A549 (cell line): ENCODE data around the gene MAD2L1BP.

Source experiments
- CTCF ChIP-seq: fragments of >200 bp; sonication (Bioruptor Twin); formaldehyde crosslinking; IDR thresholded peaks from 3 replicates; pipeline ENCODE4 v1.5.1; 2016
- EP300 ChIP-seq, 2 experiments: fragments of >200 bp; sonication (Bioruptor Twin); formaldehyde crosslinking; IDR thresholded peaks; 2 replicates in 1 of 2; 3 replicates in 1 of 2; pipeline ENCODE4 v1.6.1; 2016 to 2017
- HMGXB4 ChIP-seq: fragments of 250-450 bp; sonication (Bioruptor Pico); IDR thresholded peaks from 2 replicates; pipeline ENCODE4 v1.5.0; 2021; ENCODE audit warnings: mild to moderate bottlenecking, moderate library complexity, borderline replicate concordance
- JUN ChIP-seq, 2 experiments: fragments of >200 bp; sonication (Bioruptor Twin); formaldehyde crosslinking; IDR thresholded peaks; 2 replicates in 1 of 2; 3 replicates in 1 of 2; pipeline ENCODE4 v1.6.1; 2016 to 2017
- MAFK ChIP-seq: fragments of 450-650 bp; IDR thresholded peaks from 2 replicates; pipeline ENCODE4 v1.6.1; 2014; ENCODE audit not compliant: partially characterized antibody
- NR3C1 ChIP-seq: fragments of >200 bp; sonication (Bioruptor Twin); formaldehyde crosslinking; IDR thresholded peaks from 3 replicates; pipeline ENCODE4 v1.6.1; 2017
- POLR2A ChIP-seq: IDR thresholded peaks from 2 replicates; pipeline ENCODE4 v1.6.1; 2012; ENCODE audit warnings: mild to moderate bottlenecking, low read length
- REST ChIP-seq: fragments of 200-600 bp; sonication (generic); IDR thresholded peaks from 2 replicates; pipeline ENCODE4 v1.6.1; 2016; ENCODE audit warnings: antibody characterized with exemption, mild to moderate bottlenecking, moderate library complexity
- RFX5 ChIP-seq: fragments of 450-650 bp; IDR thresholded peaks from 2 replicates; pipeline ENCODE4 v1.7.1; 2014; ENCODE audit warnings: antibody characterized with exemption, mild to moderate bottlenecking, moderate library complexity
- ZNF302 ChIP-seq: fragments of 250-450 bp; sonication (Bioruptor Pico); IDR thresholded peaks from 2 replicates; pipeline ENCODE4 v1.9.0; 2021; ENCODE audit warnings: inconsistent platforms, mild to moderate bottlenecking, moderate library complexity

- no peak for TF ChIP-seq CTCF
- no peak for TF ChIP-seq NR3C1
- no peak for TF ChIP-seq JUN (IDR thresholded peaks at IDR 0.05)
- TF ChIP-seq HMGXB4 (CRISPR knock-in tag) = no peak
- TF ChIP-seq REST = no peak
- no peak for TF ChIP-seq ZNF302 (CRISPR knock-in tag)
- TF ChIP-seq MAFK = no peak
- no peak for TF ChIP-seq EP300 (IDR thresholded peaks at IDR 0.05)
- no peak for TF ChIP-seq POLR2A
- no peak for TF ChIP-seq RFX5
Measured at GRCh38 chr6:43622541-43622940, 13.1 kb upstream of the MAD2L1BP start.
